ENCODE data around the gene TRIP13. TPM values are rescaled to one million over a fixed set of nuclear protein-coding genes. Genes with fewer than 3 reads are reported as not detected.

Gene TRIP13
- total and polyA plus RNA-seq, 10 donors: 1.0 to 5.4 (median 2.4) TPM

- DNase-seq: peak; percentile 66
- H3K36me3 ChIP-seq: no peaks in the 10 kb centered on the region
- no peak for TF ChIP-seq POLR2AphosphoS5 (IDR thresholded peaks at IDR 0.05)
- TF ChIP-seq POLR2A (IDR thresholded peaks at IDR 0.05): no peak
- no peak for TF ChIP-seq CTCF (IDR thresholded peaks at IDR 0.05 in 8 of 11, conservative IDR thresholded peaks at IDR 0.05 in 3 of 11)
- H3K4me1 ChIP-seq: peaks cover 0 to 59% (median 27%) of the 10 kb centered on the region in 6 donors
- no peak overlapping the region for H3K4me3 ChIP-seq
- H3K27me3 ChIP-seq (replicated peaks in 1 of 7): peaks cover 0 to 99% (median 16%) of the 10 kb centered on the region in 7 donors
- no peaks in the 10 kb centered on the region for H3K9me3 ChIP-seq
- peak overlapping the region in 2 of 8 donors; percentile 8 for H3K27ac ChIP-seq
- WGBS, 5 donors: 56 to 76% (median 62%) methylated on average over 22 to 27 of the region's 27 CpGs
- intact Hi-C loops (cut with DNase I; ENCODE audit: low total_unique reads): no loop called here
Measured at GRCh38 chr5:961002-961710, 68.5 kb downstream of the TRIP13 start.

DNA sequence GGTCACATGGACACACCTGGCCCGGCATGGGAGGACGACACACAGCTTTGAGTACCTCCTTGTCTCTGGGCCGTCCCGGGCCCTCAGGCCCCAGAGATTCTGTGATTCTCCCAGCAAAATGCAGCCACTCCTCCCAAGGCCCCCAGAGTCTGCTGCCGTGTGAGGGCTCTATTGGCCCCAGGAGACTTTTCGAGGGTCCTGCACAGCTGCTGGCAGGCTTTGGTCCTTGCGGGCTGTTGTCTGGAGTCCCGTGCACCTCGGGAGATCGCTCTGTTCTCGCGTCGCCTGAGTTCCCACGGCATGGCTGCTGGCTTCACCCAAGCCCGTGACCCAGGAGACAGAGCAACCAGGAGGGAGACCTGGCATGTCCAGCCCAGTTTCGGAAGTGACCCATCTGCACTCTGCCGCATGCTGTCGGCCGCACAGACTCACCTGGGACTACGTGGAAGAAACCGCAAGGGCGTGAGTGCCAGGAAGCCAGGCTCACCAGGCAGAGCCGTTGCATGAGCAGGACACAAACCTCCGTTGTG is 69.1 kb downstream of the TRIP13 start:
- DNase-seq: peak; percentile 56
- Histone ChIP-seq H3K36me3 (no peaks in the 10 kb centered on the region), H3K27ac (peak overlapping the region in 2 of 8 donors; percentile 69 to 76), H3K9me3 (no peaks in the 10 kb centered on the region), H3K4me1 (peaks cover 0 to 53% (median 25%) of the 10 kb centered on the region in 6 donors), H3K4me3 (no peak overlapping the region), H3K27me3 (replicated peaks in 1 of 7) (peaks cover 0 to 99% (median 11%) of the 10 kb centered on the region in 7 donors)
- intact Hi-C loops (cut with DNase I; ENCODE audit: low total_unique reads): no loop called here
- 76 to 92% (median 84%) methylated on average over 9 to 24 of the region's 24 CpGs for WGBS, 5 donors
- TF ChIP-seq CTCF (IDR thresholded peaks at IDR 0.05 in 8 of 11, conservative IDR thresholded peaks at IDR 0.05 in 3 of 11): no peak
- TF ChIP-seq POLR2AphosphoS5 (IDR thresholded peaks at IDR 0.05): no peak
- TF ChIP-seq POLR2A (IDR thresholded peaks at IDR 0.05): no peak

DNA sequence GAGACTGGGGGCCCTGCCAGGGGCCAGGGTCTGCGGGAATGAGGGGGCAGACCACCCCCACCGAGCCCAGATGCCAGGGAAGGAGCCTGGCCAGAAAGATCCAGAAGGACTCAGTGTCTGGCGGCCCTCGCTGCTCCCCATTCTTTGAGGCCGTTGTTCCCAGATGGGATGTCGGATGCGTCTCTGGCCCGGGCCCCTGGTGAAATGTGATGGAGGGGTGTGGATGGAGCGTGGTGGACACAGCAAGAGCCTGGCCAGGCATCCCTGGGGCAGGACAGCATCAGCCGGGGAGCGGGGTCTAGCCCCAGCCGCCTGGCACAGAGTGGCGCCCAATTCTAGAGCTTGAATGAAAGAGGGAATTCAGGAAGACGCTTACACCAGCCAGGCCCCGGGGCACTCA is 69.7 kb downstream of the TRIP13 start:
- Histone ChIP-seq H3K36me3 (no peaks in the 10 kb centered on the region), H3K4me3 (no peak overlapping the region), H3K27ac (peak overlapping the region in 3 of 8 donors; percentile 64 to 76 (median 69)), H3K9me3 (no peaks in the 10 kb centered on the region), H3K4me1 (peaks cover 0 to 47% (median 19%) of the 10 kb centered on the region in 6 donors), H3K27me3 (replicated peaks in 1 of 7) (peaks cover 0 to 99% (median 7%) of the 10 kb centered on the region in 7 donors)
- TF ChIP-seq POLR2AphosphoS5 (IDR thresholded peaks at IDR 0.05) (no peak), POLR2A (IDR thresholded peaks at IDR 0.05) (no peak), CTCF (IDR thresholded peaks at IDR 0.05 in 8 of 11, conservative IDR thresholded peaks at IDR 0.05 in 3 of 11) (no peak)
- 87 to 96% (median 90%) methylated on average over 11 to 15 of the region's 15 CpGs for WGBS, 5 donors
- peak; percentile 58 for DNase-seq
- intact Hi-C loops (cut with DNase I; ENCODE audit: low total_unique reads): no loop called here

- intact Hi-C loops (cut with DNase I; ENCODE audit: low total_unique reads): no loop called here
- Histone ChIP-seq H3K27ac (peak overlapping the region in 6 of 8 donors; percentile 46 to 76 (median 61)), H3K36me3 (no peaks in the 10 kb centered on the region), H3K9me3 (no peaks in the 10 kb centered on the region), H3K4me3 (no peak overlapping the region), H3K27me3 (replicated peaks in 1 of 7) (peaks cover 0 to 99% (median 7%) of the 10 kb centered on the region in 7 donors), H3K4me1 (peaks cover 0 to 42% (median 15%) of the 10 kb centered on the region in 6 donors)
- WGBS, 5 donors: 90 to 97% (median 92%) methylated on average over 9 to 12 of the region's 12 CpGs
- DNase-seq: no peak
- TF ChIP-seq POLR2AphosphoS5 (IDR thresholded peaks at IDR 0.05): no peak
- TF ChIP-seq POLR2A (IDR thresholded peaks at IDR 0.05): no peak
- no peak for TF ChIP-seq CTCF (IDR thresholded peaks at IDR 0.05 in 8 of 11, conservative IDR thresholded peaks at IDR 0.05 in 3 of 11)
Measured at GRCh38 chr5:962801-963200, 70.1 kb downstream of the TRIP13 start.

All from spleen (tissue), 11 donors.